Measurements from ENCODE around the gene DPP6.

- TF ChIP-seq CTCF (conservative IDR thresholded peaks at IDR 0.05 in 1 of 2, IDR thresholded peaks at IDR 0.05 in 1 of 2; ENCODE audit: extremely low read depth in 1 of 2, insufficient read depth in 1 of 2, low read depth in 1 of 2, low read length in 2 of 2), result no peak
- no peak for TF ChIP-seq EZH2 (IDR thresholded peaks at IDR 0.05; ENCODE audit: borderline replicate concordance, low read length)
Measured at GRCh38 chr7:154198481-154198880, 146.3 kb downstream of the DPP6 start.
